MG63 (cell line): Measurements from ENCODE around the gene GPR31. TPM values are rescaled to one million over a fixed set of nuclear protein-coding genes. Genes with fewer than 3 reads are reported as not detected.
A peak's percentile ranks its signal among the peaks of the same experiment; 100 is the strongest.
"Not testable (repeated sequence)": the region's sequence is repeated elsewhere in the genome, so short reads cannot be mapped to it uniquely, and the experiment has no call there.

Source experiments
- DNase-seq: peaks from one replicate; pipeline ENCODE4 v3.0.0-alpha.2; 2020
- H3K27me3 ChIP-seq: fragments of 250-450 bp; sonication (Bioruptor Pico); 2 replicates; pipeline ENCODE4 v1.5.1; 2020; ENCODE audit warnings: mild to moderate bottlenecking, moderate library complexity
- H3K36me3 ChIP-seq: fragments of 250-450 bp; sonication (Bioruptor Pico); 2 replicates; pipeline ENCODE4 v1.5.1; 2020; ENCODE audit warnings: mild to moderate bottlenecking, moderate library complexity
- H3K4me3 ChIP-seq: fragments of 250-450 bp; sonication (Bioruptor Pico); 2 replicates; pipeline ENCODE4 v1.5.1; 2020; ENCODE audit warnings: mild to moderate bottlenecking, moderate library complexity
- H3K9me3 ChIP-seq: fragments of 250-450 bp; sonication (Bioruptor Pico); 2 replicates; pipeline ENCODE4 v1.5.1; 2020; ENCODE audit warnings: mild to moderate bottlenecking, moderate library complexity
- total RNA-seq: library from RNA; depleted of rRNA; stranded (reverse); fragments of >200 nt; shearing (Covaris generic); gene quantifications from 2 replicates; pipeline ENCODE4 v1.2.3, GENCODE V29; 2014; ENCODE audit warnings: low replicate concordance; rRNA removed

GPR31 gene
- not detected in 2 replicates for total RNA-seq

GRCh38 chr6:167157863-167158262 lies at the start of gene GPR31:
TSS of gene GPR31 (minus strand) at chr6:167157980. CDS start at chr6:167157831, 149 bp downstream.
- no peak for DNase-seq
- H3K4me3 ChIP-seq: no peak within 1 kb of the TSS
- no peaks in the 10 kb centered on the region for H3K9me3 ChIP-seq
- no peaks in the 10 kb centered on the region for H3K27me3 ChIP-seq
- H3K36me3 ChIP-seq: no peaks in the 10 kb centered on the region

- Histone ChIP-seq H3K27me3 (no peaks in the 10 kb centered on the region), H3K9me3 (no peaks in the 10 kb centered on the region), H3K4me3 (no peak overlapping the region), H3K36me3 (no peaks in the 10 kb centered on the region)
- DNase-seq: no peak
Measured at GRCh38 chr6:167207527-167207926, 49.7 kb upstream of the GPR31 start.

- not testable (repeated sequence) for H3K36me3 ChIP-seq, H3K9me3 ChIP-seq, DNase-seq, H3K27me3 ChIP-seq, H3K4me3 ChIP-seq
Measured at GRCh38 chr6:167205316-167205715, 47.5 kb upstream of the GPR31 start.

- H3K9me3 ChIP-seq, H3K27me3 ChIP-seq, H3K36me3 ChIP-seq, H3K4me3 ChIP-seq: not testable (repeated sequence)
- DNase-seq: peak; percentile 82
Measured at GRCh38 chr6:167204059-167204348, 46.2 kb upstream of the GPR31 start.

- not testable (repeated sequence) for H3K4me3 ChIP-seq, H3K36me3 ChIP-seq, H3K9me3 ChIP-seq, H3K27me3 ChIP-seq, DNase-seq
Measured at GRCh38 chr6:167203261-167204058, 45.7 kb upstream of the GPR31 start.

- H3K27me3 ChIP-seq, DNase-seq, H3K9me3 ChIP-seq, H3K4me3 ChIP-seq, H3K36me3 ChIP-seq: not testable (repeated sequence)
Measured at GRCh38 chr6:167202613-167203012, 44.8 kb upstream of the GPR31 start.

GRCh38 chr6:167200806-167201205 lies 43.0 kb upstream of the GPR31 start:
- Histone ChIP-seq H3K4me3 (no peak overlapping the region), H3K9me3 (no peaks in the 10 kb centered on the region), H3K36me3 (no peaks in the 10 kb centered on the region), H3K27me3 (peaks cover 4% of the 10 kb centered on the region; the same call in 1 of the 2 replicates)
- no peak for DNase-seq

GRCh38 chr6:167195941-167196610 lies 38.3 kb upstream of the GPR31 start:
- H3K9me3 ChIP-seq, H3K27me3 ChIP-seq, H3K4me3 ChIP-seq, H3K36me3 ChIP-seq, DNase-seq: not testable (repeated sequence)

- DNase-seq: not testable (repeated sequence)
Measured at GRCh38 chr6:167193515-167194125, 35.8 kb upstream of the GPR31 start.

GRCh38 chr6:167191043-167191583 lies 33.3 kb upstream of the GPR31 start:
- H3K9me3 ChIP-seq, H3K4me3 ChIP-seq, H3K36me3 ChIP-seq, DNase-seq, H3K27me3 ChIP-seq: not testable (repeated sequence)

More at GRCh38 chr6:167193515-167194125, 35.8 kb upstream of the GPR31 start:
- H3K27me3 ChIP-seq, H3K36me3 ChIP-seq, H3K4me3 ChIP-seq, H3K9me3 ChIP-seq: not testable (repeated sequence)

- not testable (repeated sequence) for H3K36me3 ChIP-seq, DNase-seq, H3K4me3 ChIP-seq
Measured at GRCh38 chr6:167187275-167187674, 29.5 kb upstream of the GPR31 start.

GRCh38 chr6:167185101-167185500 lies 27.3 kb upstream of the GPR31 start:
- not testable (repeated sequence) for H3K27me3 ChIP-seq, H3K4me3 ChIP-seq, H3K9me3 ChIP-seq, H3K36me3 ChIP-seq, DNase-seq

More at GRCh38 chr6:167187275-167187674, 29.5 kb upstream of the GPR31 start:
- H3K27me3 ChIP-seq, H3K9me3 ChIP-seq: not testable (repeated sequence)

GRCh38 chr6:167182913-167183314 lies 25.1 kb upstream of the GPR31 start:
- not testable (repeated sequence) for H3K36me3 ChIP-seq, H3K4me3 ChIP-seq, H3K27me3 ChIP-seq, DNase-seq, H3K9me3 ChIP-seq

GRCh38 chr6:167181351-167181750 lies 23.6 kb upstream of the GPR31 start:
- H3K36me3 ChIP-seq, H3K27me3 ChIP-seq, DNase-seq, H3K4me3 ChIP-seq, H3K9me3 ChIP-seq: not testable (repeated sequence)

GRCh38 chr6:167180086-167180485 lies 22.3 kb upstream of the GPR31 start:
- not testable (repeated sequence) for H3K36me3 ChIP-seq, H3K9me3 ChIP-seq, H3K27me3 ChIP-seq, H3K4me3 ChIP-seq, DNase-seq

GRCh38 chr6:167178896-167179655 lies 21.3 kb upstream of the GPR31 start:
- H3K4me3 ChIP-seq, H3K9me3 ChIP-seq, H3K36me3 ChIP-seq, DNase-seq, H3K27me3 ChIP-seq: not testable (repeated sequence)

GRCh38 chr6:167177271-167177670 lies 19.5 kb upstream of the GPR31 start:
- H3K4me3 ChIP-seq, DNase-seq, H3K36me3 ChIP-seq, H3K9me3 ChIP-seq, H3K27me3 ChIP-seq: not testable (repeated sequence)
